Ovary (tissue), 9 donors: ENCODE measurements around the gene SYT17. TPM values are rescaled to one million over a fixed set of nuclear protein-coding genes. Genes with fewer than 3 reads are reported as not detected.

Experiments
- DNase-seq, 5 donors: peaks; one replicate each; pipeline ENCODE4 v3.0.0-alpha.2; 2019 to 2020
- H3K27ac ChIP-seq, 2 donors: fragments of 200-600 bp; one replicate each; pipeline versions ENCODE4 v1.5.1 to v1.8.0; 2019 to 2022
- H3K27me3 ChIP-seq: fragments of 200-600 bp; one replicate; pipeline ENCODE4 v1.8.0; 2022
- H3K36me3 ChIP-seq: fragments of 200-600 bp; sonication (generic); one replicate; pipeline ENCODE4 v1.5.1; 2019
- H3K4me1 ChIP-seq: one replicate; pipeline ENCODE4 v1.8.1; 2013; ENCODE audit warnings: mild to moderate bottlenecking, moderate library complexity; ENCODE audit not compliant: insufficient read depth
- H3K4me3 ChIP-seq: fragments of 200-600 bp; sonication (generic); one replicate; pipeline ENCODE4 v1.5.1; 2017
- H3K9me3 ChIP-seq, 2 donors: fragments of 200-600 bp in 1 of 2; sonication (generic) in 1 of 2; one replicate each; pipeline versions ENCODE4 v1.5.1 to v1.8.1; 2013 to 2019; ENCODE audit warnings: mild to moderate bottlenecking in 1 of 2, moderate library complexity in 1 of 2
- EP300 ChIP-seq: sonication (generic); formaldehyde crosslinking; IDR thresholded peaks from one replicate; pipeline ENCODE4 v1.6.1; 2017; ENCODE audit warnings: antibody characterized with exemption
- POLR2A ChIP-seq: fragments of 450-650 bp; IDR thresholded peaks from one replicate; pipeline ENCODE4 v1.6.1; 2017; ENCODE audit warnings: antibody characterized with exemption, mild to moderate bottlenecking, moderate library complexity
- WGBS, 3 donors: extraction: QIAGEN DNeasy Blood & Tissue Kit in 1 of 3; methylation state at CpG; one replicate each; pipeline versions ENCODE4 v1.1.5 to v1.1.7; 2013 to 2017; 5-methylcytosine and 5-hydroxymethylcytosine counted together
- intact Hi-C, 4 donors: fragments of 100-400 bp; cut with DNase I; formaldehyde crosslinking; loops; one replicate each; pipeline versions ENCODE4 v1.11.0 to v1.15.1; 2022 to 2023
- polyA plus RNA-seq, 2 donors: library from polyadenylated mRNA; stranded (reverse); fragments of 200-250 nt in 1 of 2; fragments of 350-450 nt in 1 of 2; fragmentation: Illumina TruSeq in 1 of 2; extraction: RNeasy Lipid Tissue Mini Kit (QIAGEN cat#74804) in 1 of 2; gene quantifications; one replicate each; pipeline ENCODE4 v1.2.3, GENCODE V29; 2013 to 2014
- total RNA-seq, 7 donors: library from RNA; depleted of rRNA in 2 of 7; stranded (reverse); fragments of >200 nt in 2 of 7; fragmentation: NEBNext Ultra II Directional in 3 of 7; extraction: Animal tissue kit (Norgen Biotek cat#: 25700) in 3 of 7; gene quantifications; one replicate each; pipeline versions ENCODE4 v1.1.0 to v1.2.4, GENCODE V29; 2016 to 2023
- TF ChIP-seq, protein P1 (sequence below), 3 donors: fragments of 450-650 bp in 2 of 3; fragments of 200-600 bp in 1 of 3; IDR thresholded peaks; one replicate each; pipeline versions ENCODE4 v1.5.1 to v1.8.0; 2016 to 2022; ENCODE audit warnings: antibody characterized with exemption in 3 of 3, mild to moderate bottlenecking in 1 of 3
- donor health status: DM: no; HTN: no; CAD: no; lungs with moderate emphysema.
- donor health status: DM: no; HTN: no; CAD: no.
- donor health status: Bipolar disorder and iron deficiency.
- donor health status: DM: yes; HTN: yes; CAD: no.
- donor health status: DM: no; HTN: no; CAD: no.
- donor health status: DM: yes; HTN: yes; CAD: no.

The SYT17 gene
- total and polyA plus RNA-seq, 9 donors: 0.36 to 1.5 (median 0.82) TPM

DNA sequence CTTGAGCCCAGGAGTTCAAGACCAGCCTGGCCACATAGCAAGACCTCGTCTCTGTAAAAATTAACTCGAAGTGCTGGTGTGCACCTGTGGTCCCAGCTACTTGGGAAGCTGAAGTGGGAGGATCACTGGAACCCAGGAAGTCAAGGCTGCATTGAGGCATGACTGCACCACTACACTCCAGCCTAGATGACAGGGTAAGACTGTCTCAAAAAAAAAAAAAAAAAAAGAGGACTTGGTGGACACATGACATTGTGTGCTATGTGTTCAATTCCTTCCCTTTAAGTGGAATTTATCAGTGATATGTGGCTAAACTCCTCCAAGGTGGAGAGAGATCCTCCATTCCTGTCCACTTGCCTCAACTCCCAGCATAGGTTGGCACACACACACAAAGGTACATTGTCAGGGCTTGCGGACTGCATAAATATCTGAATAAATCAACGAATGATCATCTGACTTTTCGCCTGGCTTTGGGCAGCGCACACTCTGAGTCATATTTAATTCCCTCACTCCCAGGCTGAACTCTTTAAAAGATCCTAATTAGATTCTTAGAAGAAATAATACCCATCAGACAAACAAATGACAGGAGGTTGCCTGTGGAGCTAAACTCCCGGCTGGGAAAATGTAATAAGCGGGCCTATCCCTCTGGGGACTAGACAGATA, 25.0 kb upstream of the SYT17 start:
- TF ChIP-seq EP300 (no peak), POLR2A (no peak)
- TF ChIP-seq, protein P1, sequence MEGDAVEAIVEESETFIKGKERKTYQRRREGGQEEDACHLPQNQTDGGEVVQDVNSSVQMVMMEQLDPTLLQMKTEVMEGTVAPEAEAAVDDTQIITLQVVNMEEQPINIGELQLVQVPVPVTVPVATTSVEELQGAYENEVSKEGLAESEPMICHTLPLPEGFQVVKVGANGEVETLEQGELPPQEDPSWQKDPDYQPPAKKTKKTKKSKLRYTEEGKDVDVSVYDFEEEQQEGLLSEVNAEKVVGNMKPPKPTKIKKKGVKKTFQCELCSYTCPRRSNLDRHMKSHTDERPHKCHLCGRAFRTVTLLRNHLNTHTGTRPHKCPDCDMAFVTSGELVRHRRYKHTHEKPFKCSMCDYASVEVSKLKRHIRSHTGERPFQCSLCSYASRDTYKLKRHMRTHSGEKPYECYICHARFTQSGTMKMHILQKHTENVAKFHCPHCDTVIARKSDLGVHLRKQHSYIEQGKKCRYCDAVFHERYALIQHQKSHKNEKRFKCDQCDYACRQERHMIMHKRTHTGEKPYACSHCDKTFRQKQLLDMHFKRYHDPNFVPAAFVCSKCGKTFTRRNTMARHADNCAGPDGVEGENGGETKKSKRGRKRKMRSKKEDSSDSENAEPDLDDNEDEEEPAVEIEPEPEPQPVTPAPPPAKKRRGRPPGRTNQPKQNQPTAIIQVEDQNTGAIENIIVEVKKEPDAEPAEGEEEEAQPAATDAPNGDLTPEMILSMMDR (IDR thresholded peaks at IDR 0.05): no peak
- H3K36me3 ChIP-seq: no peaks in the 10 kb centered on the region
- 89 to 90% (median 89%) methylated on average over 8 of the region's 8 CpGs for WGBS, 3 donors

DNA sequence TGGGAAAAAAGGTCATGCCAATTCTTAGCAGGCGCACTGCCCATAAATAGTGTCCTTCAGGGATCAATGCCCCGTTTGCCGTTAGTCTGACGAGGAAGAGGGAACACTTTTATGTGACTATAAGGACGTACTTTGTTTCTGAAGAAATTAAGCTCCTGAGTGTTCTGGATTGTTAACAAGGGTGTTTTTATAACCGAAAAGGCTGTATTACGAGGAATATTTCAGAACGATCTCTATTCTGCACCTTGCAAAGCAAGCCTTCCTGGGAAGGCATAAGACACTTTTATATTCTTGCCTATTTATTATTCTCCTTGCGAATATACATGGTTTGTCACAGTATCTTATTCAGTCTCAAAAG, 24.5 kb upstream of the SYT17 start:
- H3K27ac ChIP-seq: no peak overlapping the region
- no peak for DNase-seq
- H3K36me3 ChIP-seq: no peaks in the 10 kb centered on the region
- 87 to 89% (median 88%) methylated on average over 9 of the region's 9 CpGs for WGBS, 3 donors
- H3K4me1 ChIP-seq: peaks cover under 1% of the 10 kb centered on the region
- H3K4me3 ChIP-seq: no peak overlapping the region
- intact Hi-C loops: no loop called here
- no peaks in the 10 kb centered on the region for H3K9me3 ChIP-seq
- no peaks in the 10 kb centered on the region for H3K27me3 ChIP-seq
- TF ChIP-seq POLR2A (no peak), EP300 (no peak)
- TF ChIP-seq, protein P1 (IDR thresholded peaks at IDR 0.05): no peak

More for the DNA sequence above, 25.0 kb upstream of the SYT17 start:
- Histone ChIP-seq H3K27me3 (no peaks in the 10 kb centered on the region), H3K4me1 (peaks cover 2% of the 10 kb centered on the region), H3K27ac (no peak overlapping the region), H3K4me3 (no peak overlapping the region), H3K9me3 (no peaks in the 10 kb centered on the region)
- intact Hi-C loops: no loop called here
- DNase-seq: no peak

DNA sequence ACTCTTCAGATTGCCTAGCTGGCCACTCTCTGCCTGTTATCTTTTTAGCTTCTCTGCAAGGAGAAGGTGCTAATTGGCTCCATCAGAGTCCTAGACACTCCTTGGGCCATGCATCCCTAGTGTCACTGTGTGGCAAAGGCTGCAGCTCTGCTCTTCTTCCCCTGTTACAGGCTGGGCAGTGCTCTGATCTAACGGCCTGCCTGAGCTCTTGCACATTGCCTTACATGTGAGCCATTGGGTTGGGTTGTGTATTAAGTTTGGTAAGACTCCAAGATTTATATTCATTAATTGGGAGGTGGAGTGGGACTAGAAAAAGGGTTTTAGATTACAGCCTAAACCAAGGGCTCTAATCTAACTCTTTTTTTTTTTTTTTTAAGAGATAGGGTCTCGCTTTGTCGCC, 23.0 kb upstream of the SYT17 start:
- Histone ChIP-seq H3K36me3 (no peaks in the 10 kb centered on the region), H3K27ac (no peak overlapping the region), H3K27me3 (no peaks in the 10 kb centered on the region), H3K4me3 (no peak overlapping the region), H3K4me1 (no peaks in the 10 kb centered on the region), H3K9me3 (no peaks in the 10 kb centered on the region)
- 65 to 77% (median 68%) methylated on average over 3 of the region's 3 CpGs for WGBS, 3 donors
- no peak for TF ChIP-seq POLR2A
- intact Hi-C loops: no loop called here
- DNase-seq: no peak

DNA sequence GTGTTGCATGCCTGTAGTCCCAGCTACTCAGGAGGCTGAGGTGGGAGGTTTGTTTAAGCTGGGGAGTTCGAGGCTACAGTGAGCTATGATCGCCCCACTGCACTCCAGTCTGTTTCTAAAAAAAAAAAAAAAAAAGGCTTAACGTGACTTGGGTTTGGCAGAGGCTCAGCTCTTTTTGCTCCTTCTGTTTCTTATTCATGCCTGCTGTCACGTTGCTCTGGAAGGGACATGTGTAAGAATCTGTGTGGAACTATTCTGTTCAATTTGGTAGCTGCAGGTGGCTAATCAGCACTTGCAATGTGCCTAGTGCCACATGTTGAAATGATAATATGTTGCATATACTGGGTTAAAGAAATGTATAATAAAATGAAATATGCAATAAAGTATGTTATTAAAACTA, 20.9 kb upstream of the SYT17 start:
- intact Hi-C loops: no loop called here
- WGBS, 3 donors: 34 to 40% (median 40%) methylated on average over 4 of the region's 4 CpGs
- DNase-seq: no peak
- TF ChIP-seq, protein P1 (IDR thresholded peaks at IDR 0.05): no peak
- no peaks in the 10 kb centered on the region for H3K4me1 ChIP-seq
- no peak overlapping the region for H3K4me3 ChIP-seq
- H3K36me3 ChIP-seq: no peaks in the 10 kb centered on the region
- H3K27ac ChIP-seq: no peak overlapping the region
- no peaks in the 10 kb centered on the region for H3K27me3 ChIP-seq
- H3K9me3 ChIP-seq: no peaks in the 10 kb centered on the region

DNA sequence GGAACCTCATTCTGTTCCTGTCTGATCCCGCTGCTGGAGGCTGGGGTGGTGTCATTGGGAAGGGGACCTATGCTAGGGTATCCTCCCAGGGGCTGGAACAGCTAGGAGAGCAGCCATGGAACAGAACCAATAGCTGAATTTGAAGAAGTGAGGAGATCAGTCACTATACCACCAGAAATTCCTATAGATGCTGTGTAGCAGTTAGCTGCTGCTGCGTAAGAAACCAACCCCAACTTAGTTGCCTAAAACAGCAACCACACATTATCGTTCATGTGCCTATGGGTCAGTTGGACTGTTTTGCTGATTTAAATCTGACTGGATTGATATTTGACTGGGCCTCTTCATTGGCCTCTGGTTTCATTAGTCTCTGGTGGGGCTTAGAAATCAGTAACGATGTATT, 20.4 kb upstream of the SYT17 start:
- DNase-seq: no peak
- intact Hi-C loops: no loop called here
- Histone ChIP-seq H3K27ac (no peak overlapping the region), H3K36me3 (no peaks in the 10 kb centered on the region), H3K9me3 (no peaks in the 10 kb centered on the region), H3K4me3 (no peak overlapping the region), H3K27me3 (no peaks in the 10 kb centered on the region), H3K4me1 (no peaks in the 10 kb centered on the region)
- TF ChIP-seq POLR2A: no peak
- no peak for TF ChIP-seq EP300
- TF ChIP-seq, protein P1 (IDR thresholded peaks at IDR 0.05): no peak
- 93 to 97% (median 97%) methylated on average over 4 of the region's 4 CpGs for WGBS, 3 donors
